ENCODE results near the gene PSMD14. TPM values are rescaled to one million over a fixed set of nuclear protein-coding genes. Genes with fewer than 3 reads are reported as not detected.
A peak's percentile ranks its signal among the peaks of the same experiment; 100 is the strongest.

Gene PSMD14
- total and polyA plus RNA-seq, 2 experiments from 2014 or later: 70.2 to 71.0 TPM

DNA sequence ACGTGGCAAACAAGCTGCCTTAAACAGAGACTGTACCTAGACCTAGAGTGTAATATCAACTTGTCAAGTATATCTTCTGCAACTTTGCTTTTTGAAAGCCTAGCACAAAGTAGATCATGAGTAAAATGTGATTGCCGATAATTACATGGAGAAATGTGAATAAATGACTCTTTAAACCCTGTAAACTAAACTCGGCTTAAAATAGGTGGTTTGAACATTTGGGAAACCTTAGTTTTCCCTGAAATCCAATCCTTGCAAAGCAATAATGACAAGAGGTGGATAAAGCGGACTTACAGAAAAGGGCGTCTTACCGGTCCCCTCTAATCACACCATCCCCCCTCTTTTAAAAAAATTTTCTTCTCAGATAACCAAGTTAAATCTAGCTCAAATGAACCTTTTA is 549 bp upstream of the PSMD14 start:
- Histone ChIP-seq H3K9me2 (replicated peaks; ENCODE audit: insufficient read depth) (no peaks in the 10 kb centered on the region), H3K27me3 (no peaks in the 10 kb centered on the region), H3K9me3 (ENCODE audit: low read depth) (no peaks in the 10 kb centered on the region), H3K4me1 (ENCODE audit: insufficient read depth) (peaks cover 8% of the 10 kb centered on the region), H3K4me3 (peak overlapping the region; percentile 67), H4K20me1 (ENCODE audit: insufficient read depth, poor library complexity, severe bottlenecking) (no peaks in the 10 kb centered on the region), H3K79me2 (peaks cover 40% of the 10 kb centered on the region), H3K27ac (peak overlapping the region; percentile 96), H3K36me3 (replicated peaks; ENCODE audit: insufficient read depth, low read depth) (no peaks in the 10 kb centered on the region), H2AFZ (peak overlapping the region; percentile 87), H3K4me2 (peak overlapping the region; percentile 73)
- WGBS (ENCODE audit: low lambda C conversion rate, missing lambda C conversion rate): 36% methylated on average over 6 of the region's 6 CpGs
- no peak for DNase-seq (ENCODE audit: low spot score)
- TF ChIP-seq, protein P1, sequence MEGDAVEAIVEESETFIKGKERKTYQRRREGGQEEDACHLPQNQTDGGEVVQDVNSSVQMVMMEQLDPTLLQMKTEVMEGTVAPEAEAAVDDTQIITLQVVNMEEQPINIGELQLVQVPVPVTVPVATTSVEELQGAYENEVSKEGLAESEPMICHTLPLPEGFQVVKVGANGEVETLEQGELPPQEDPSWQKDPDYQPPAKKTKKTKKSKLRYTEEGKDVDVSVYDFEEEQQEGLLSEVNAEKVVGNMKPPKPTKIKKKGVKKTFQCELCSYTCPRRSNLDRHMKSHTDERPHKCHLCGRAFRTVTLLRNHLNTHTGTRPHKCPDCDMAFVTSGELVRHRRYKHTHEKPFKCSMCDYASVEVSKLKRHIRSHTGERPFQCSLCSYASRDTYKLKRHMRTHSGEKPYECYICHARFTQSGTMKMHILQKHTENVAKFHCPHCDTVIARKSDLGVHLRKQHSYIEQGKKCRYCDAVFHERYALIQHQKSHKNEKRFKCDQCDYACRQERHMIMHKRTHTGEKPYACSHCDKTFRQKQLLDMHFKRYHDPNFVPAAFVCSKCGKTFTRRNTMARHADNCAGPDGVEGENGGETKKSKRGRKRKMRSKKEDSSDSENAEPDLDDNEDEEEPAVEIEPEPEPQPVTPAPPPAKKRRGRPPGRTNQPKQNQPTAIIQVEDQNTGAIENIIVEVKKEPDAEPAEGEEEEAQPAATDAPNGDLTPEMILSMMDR (IDR thresholded peaks at IDR 0.05; ENCODE audit: poor library complexity): no peak
- TF ChIP-seq EZH2 (IDR thresholded peaks at IDR 0.05; ENCODE audit: borderline replicate concordance): no peak
- TF ChIP-seq EZH2phosphoT487 (IDR thresholded peaks at IDR 0.05; ENCODE audit: low read depth, severe bottlenecking, unreplicated experiment): no peak

DNA sequence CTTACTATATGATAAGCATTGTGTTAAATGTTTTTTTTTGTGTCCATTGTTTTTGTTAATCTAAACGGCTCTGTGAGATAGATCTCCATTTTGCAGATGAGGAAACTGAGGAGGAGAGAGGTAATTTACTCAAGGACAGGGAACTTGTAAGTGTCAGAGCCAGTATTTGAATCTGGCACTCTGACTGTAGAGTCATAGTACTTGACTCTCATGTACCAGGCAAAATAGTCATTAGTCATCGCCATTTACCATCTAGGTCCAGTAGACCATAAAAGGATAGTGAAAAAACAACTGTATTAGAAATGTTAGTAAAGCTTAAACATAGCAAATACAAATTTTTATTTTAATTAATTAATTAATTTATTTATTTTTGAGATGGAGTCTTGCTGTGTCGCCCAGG is 4.8 kb downstream of the PSMD14 start:
- Histone ChIP-seq H3K9me3 (ENCODE audit: low read depth) (no peaks in the 10 kb centered on the region), H3K79me2 (peaks cover 87% of the 10 kb centered on the region), H3K36me3 (replicated peaks; ENCODE audit: insufficient read depth, low read depth) (no peaks in the 10 kb centered on the region), H2AFZ (no peak overlapping the region), H3K4me2 (no peak overlapping the region), H3K4me3 (no peak overlapping the region), H3K27me3 (no peaks in the 10 kb centered on the region), H3K4me1 (ENCODE audit: insufficient read depth) (peaks cover 8% of the 10 kb centered on the region), H3K9me2 (replicated peaks; ENCODE audit: insufficient read depth) (no peaks in the 10 kb centered on the region), H4K20me1 (ENCODE audit: insufficient read depth, poor library complexity, severe bottlenecking) (peaks cover 13% of the 10 kb centered on the region), H3K27ac (no peak overlapping the region)
- WGBS (ENCODE audit: low lambda C conversion rate, missing lambda C conversion rate): 94% methylated on average over 3 of the region's 3 CpGs
- DNase-seq (ENCODE audit: low spot score): no peak
- TF ChIP-seq EZH2phosphoT487 (IDR thresholded peaks at IDR 0.05; ENCODE audit: low read depth, severe bottlenecking, unreplicated experiment) (no peak), EZH2 (IDR thresholded peaks at IDR 0.05; ENCODE audit: borderline replicate concordance) (no peak)
- TF ChIP-seq, protein P1 (IDR thresholded peaks at IDR 0.05; ENCODE audit: poor library complexity): no peak

DNA sequence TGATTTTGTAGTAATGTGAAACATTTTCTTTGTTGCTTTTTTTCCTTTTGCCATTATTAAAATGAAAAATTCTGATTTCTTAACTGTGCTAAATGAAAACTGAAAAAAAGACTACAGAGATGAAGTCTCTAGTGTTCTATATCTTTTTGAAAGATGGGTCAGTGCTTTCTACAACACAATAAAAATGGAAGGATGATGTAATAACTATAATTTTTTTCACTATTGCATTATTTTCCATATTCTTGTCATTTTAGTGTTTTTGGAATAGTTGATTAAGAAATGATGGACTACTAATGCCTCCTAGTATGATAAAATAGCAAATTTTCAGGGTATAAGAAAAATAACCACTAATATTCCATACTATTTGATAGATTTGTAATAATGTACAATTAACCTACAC is 7.2 kb downstream of the PSMD14 start:
- H3K4me2 ChIP-seq: no peak overlapping the region

More for the DNA sequence above, 7.2 kb downstream of the PSMD14 start:
- Histone ChIP-seq H3K27ac (no peak overlapping the region), H3K4me1 (ENCODE audit: insufficient read depth) (peaks cover 4% of the 10 kb centered on the region), H3K36me3 (replicated peaks; ENCODE audit: insufficient read depth, low read depth) (no peaks in the 10 kb centered on the region), H3K27me3 (no peaks in the 10 kb centered on the region), H3K4me3 (no peak overlapping the region), H2AFZ (no peak overlapping the region), H3K9me2 (replicated peaks; ENCODE audit: insufficient read depth) (no peaks in the 10 kb centered on the region), H4K20me1 (ENCODE audit: insufficient read depth, poor library complexity, severe bottlenecking) (peaks cover 13% of the 10 kb centered on the region), H3K79me2 (peaks cover 76% of the 10 kb centered on the region), H3K9me3 (ENCODE audit: low read depth) (no peaks in the 10 kb centered on the region)
- DNase-seq (ENCODE audit: low spot score): no peak
- no peak for TF ChIP-seq EZH2phosphoT487 (IDR thresholded peaks at IDR 0.05; ENCODE audit: low read depth, severe bottlenecking, unreplicated experiment)
- no peak for TF ChIP-seq EZH2 (IDR thresholded peaks at IDR 0.05; ENCODE audit: borderline replicate concordance)
- TF ChIP-seq, protein P1 (IDR thresholded peaks at IDR 0.05; ENCODE audit: poor library complexity): no peak
